Pancreas (tissue), 10 donors: ENCODE measurements around the gene C18orf54. TPM values are rescaled to one million over a fixed set of nuclear protein-coding genes. Genes with fewer than 3 reads are reported as not detected.

Experiments
- ATAC-seq, 4 donors: fragments of 200-7000 bp; cut with Tn5 transposase; one replicate each; pipeline versions ENCODE4 v1.8.0 to v1.9.1; 2020; ENCODE audit warnings: mild to moderate bottlenecking in 4 of 4, moderate library complexity in 4 of 4
- DNase-seq, 6 donors: peaks; one replicate each; pipeline ENCODE4 v3.0.0-alpha.2; 2020
- FAIRE-seq: peaks from 2 replicates; lab custom pipeline; 2012; peaks lifted over from hg19 to GRCh38; lab: Jason Lieb, UNC
- H3K27ac ChIP-seq, 4 donors: fragments of 200-600 bp; sonication (generic); 1 replicate in 3 of 4; 2 replicates in 1 of 4; pipeline versions ENCODE4 v1.5.0 to v1.8.0; 2020
- H3K27me3 ChIP-seq, 4 donors: fragments of 200-600 bp; one replicate each; pipeline ENCODE4 v1.8.0; 2021
- H3K36me3 ChIP-seq, 3 donors: fragments of 200-600 bp; sonication (generic) in 1 of 3; one replicate each; pipeline versions ENCODE4 v1.5.0 to v1.8.0; 2020 to 2021
- H3K4me1 ChIP-seq, 3 donors: fragments of 200-600 bp; one replicate each; pipeline ENCODE4 v1.8.0; 2021
- H3K4me3 ChIP-seq, 4 donors: fragments of 200-600 bp; sonication (generic) in 2 of 4; one replicate each; pipeline versions ENCODE4 v1.5.0 to v1.8.0; 2020 to 2021
- H3K9me3 ChIP-seq, 4 donors: fragments of 200-600 bp; one replicate each; pipeline ENCODE4 v1.8.0; 2021
- WGBS, 2 donors: extraction: QIAGEN DNeasy Blood & Tissue Kit; methylation state at CpG; one replicate each; pipeline ENCODE4 v1.1.7; 2013; 5-methylcytosine and 5-hydroxymethylcytosine counted together
- intact Hi-C, 3 donors: fragments of 100-400 bp; cut with DNase I; formaldehyde crosslinking; loops; one replicate each; pipeline versions ENCODE4 v1.11.1 to v1.14.2; 2022
- polyA plus RNA-seq, 2 donors: library from polyadenylated mRNA; stranded (reverse); fragments of 200-250 nt; gene quantifications; one replicate each; pipeline ENCODE4 v1.2.3, GENCODE V29; 2013
- total RNA-seq, 6 donors: library from RNA; stranded (reverse); fragmentation: NEBNext Ultra II Directional in 4 of 6; extraction: Animal tissue kit (Norgen Biotek cat#: 25700) in 4 of 6; gene quantifications; one replicate each; pipeline versions ENCODE4 v1.2.1 to v1.2.4, GENCODE V29; 2021 to 2023
- TF ChIP-seq, protein P1 (sequence below), 4 donors: fragments of 200-600 bp; sonication (generic) in 3 of 4; IDR thresholded peaks; one replicate each; pipeline versions ENCODE4 v1.5.0 to v1.8.0; 2021; ENCODE audit warnings: antibody characterized with exemption in 4 of 4
- donor health status: healthy with polysubstance abuse.
- donor health status: DM: no; HTN: no; CAD: no; lungs with moderate emphysema.
- donor health status: DM: no; HTN: no; CAD: no.
- donor health status: control.
- donor health status: control.
- donor health status: Bipolar disorder and iron deficiency.
- donor health status: DM: yes; HTN: yes; CAD: no.
- donor health status: DM: no; HTN: no; CAD: no.
- donor health status: DM: no; HTN: no; CAD: no.
- donor health status: DM: yes; HTN: yes; CAD: no.

C18orf54 gene
- total and polyA plus RNA-seq, 8 donors = 0.14 to 1.4 (median 0.27) TPM

DNA sequence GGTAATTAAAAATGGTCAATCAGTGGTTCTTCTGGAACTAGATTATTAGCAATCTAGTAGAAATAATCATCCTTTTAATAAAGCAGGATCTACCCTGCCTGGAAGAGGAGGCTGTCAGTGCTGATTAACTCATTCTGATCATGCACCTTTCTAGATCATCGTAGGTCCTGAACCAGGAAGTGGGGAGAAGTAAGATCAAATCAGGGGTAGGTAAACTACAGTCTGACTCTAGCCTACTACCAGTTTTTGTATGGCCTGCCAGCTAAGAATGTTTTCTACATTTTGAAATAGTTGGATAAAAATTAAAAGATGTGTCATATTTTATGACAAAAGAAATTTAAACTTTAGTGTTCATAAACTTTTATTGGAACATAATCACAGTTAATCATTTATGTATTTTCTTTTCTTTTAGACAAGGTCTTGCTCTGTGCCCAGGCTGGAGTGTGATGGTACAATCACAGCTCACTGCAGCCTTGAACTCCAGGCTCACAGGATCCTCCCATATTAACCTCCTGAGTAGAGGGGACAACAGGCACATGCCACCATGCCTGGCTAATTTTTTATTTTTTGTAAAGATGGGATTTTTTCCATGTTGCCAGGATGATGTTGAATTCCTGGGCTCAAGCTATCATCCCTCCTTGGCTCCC is 36.1 kb downstream of the C18orf54 start:
- intact Hi-C loops = no loop called here
- DNase-seq = no peak
- Histone ChIP-seq H3K36me3 (no peaks in the 10 kb centered on the region), H3K9me3 (no peaks in the 10 kb centered on the region), H3K27me3 (no peaks in the 10 kb centered on the region), H3K27ac (no peak overlapping the region), H3K4me1 (no peaks in the 10 kb centered on the region), H3K4me3 (no peak overlapping the region)
- 54 to 55% methylated on average over 1 of the region's 1 CpG for WGBS, 2 donors
- no peak for ATAC-seq
- FAIRE-seq = no peak
- TF ChIP-seq, protein P1, sequence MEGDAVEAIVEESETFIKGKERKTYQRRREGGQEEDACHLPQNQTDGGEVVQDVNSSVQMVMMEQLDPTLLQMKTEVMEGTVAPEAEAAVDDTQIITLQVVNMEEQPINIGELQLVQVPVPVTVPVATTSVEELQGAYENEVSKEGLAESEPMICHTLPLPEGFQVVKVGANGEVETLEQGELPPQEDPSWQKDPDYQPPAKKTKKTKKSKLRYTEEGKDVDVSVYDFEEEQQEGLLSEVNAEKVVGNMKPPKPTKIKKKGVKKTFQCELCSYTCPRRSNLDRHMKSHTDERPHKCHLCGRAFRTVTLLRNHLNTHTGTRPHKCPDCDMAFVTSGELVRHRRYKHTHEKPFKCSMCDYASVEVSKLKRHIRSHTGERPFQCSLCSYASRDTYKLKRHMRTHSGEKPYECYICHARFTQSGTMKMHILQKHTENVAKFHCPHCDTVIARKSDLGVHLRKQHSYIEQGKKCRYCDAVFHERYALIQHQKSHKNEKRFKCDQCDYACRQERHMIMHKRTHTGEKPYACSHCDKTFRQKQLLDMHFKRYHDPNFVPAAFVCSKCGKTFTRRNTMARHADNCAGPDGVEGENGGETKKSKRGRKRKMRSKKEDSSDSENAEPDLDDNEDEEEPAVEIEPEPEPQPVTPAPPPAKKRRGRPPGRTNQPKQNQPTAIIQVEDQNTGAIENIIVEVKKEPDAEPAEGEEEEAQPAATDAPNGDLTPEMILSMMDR (IDR thresholded peaks at IDR 0.05) = no peak

DNA sequence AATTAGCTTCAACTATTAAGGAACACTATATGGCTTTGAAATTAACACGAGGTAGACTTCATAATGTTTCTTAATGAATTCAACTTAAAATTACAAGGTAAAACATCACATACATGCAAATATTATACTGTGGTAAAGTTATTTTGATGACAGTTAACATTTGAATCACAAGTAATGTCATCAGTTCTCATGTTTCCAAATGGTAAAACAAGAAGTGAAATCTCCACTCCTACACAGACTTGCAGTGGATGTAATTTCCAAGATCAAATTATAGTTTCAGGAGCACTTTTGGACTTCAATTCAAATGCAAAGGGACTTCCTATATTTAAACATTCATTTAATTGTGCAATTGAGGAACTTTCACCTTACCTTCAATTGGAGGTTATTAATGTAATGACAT is 39.1 kb downstream of the C18orf54 start:
- 49 to 60% methylated on average over 1 of the region's 1 CpG for WGBS, 2 donors
- TF ChIP-seq, protein P1 (IDR thresholded peaks at IDR 0.05) = no peak
- FAIRE-seq (no peak), ATAC-seq (no peak), DNase-seq (no peak)
- Histone ChIP-seq H3K36me3 (no peaks in the 10 kb centered on the region), H3K4me1 (no peaks in the 10 kb centered on the region), H3K9me3 (no peaks in the 10 kb centered on the region), H3K27me3 (no peaks in the 10 kb centered on the region), H3K27ac (no peak overlapping the region), H3K4me3 (no peak overlapping the region)
- intact Hi-C loops = no loop called here

DNA sequence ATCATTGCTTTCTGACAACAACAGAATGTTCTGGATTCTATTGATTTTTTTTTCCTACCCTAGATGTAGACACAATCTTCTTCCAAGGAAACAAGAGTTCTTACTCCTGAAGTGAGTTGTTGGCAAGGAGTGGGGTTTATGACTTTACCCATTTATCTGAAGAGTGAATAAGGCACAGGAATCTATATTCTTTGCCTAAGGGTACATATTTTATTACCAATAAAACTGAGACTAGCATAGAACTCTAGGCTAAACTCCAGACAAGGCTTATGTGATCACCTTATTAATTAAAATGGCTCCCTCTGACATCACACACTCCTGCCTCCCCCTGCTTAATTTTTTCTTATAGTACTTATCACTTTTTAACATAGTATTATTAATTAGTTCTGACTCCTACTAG is 47.6 kb downstream of the C18orf54 start:
- ATAC-seq (no peak), DNase-seq (no peak), FAIRE-seq (no peak)
- Histone ChIP-seq H3K27ac (no peak overlapping the region), H3K4me1 (no peaks in the 10 kb centered on the region), H3K9me3 (no peaks in the 10 kb centered on the region), H3K4me3 (no peak overlapping the region), H3K36me3 (no peaks in the 10 kb centered on the region), H3K27me3 (no peaks in the 10 kb centered on the region)
- intact Hi-C loops = no loop called here
- TF ChIP-seq, protein P1 (IDR thresholded peaks at IDR 0.05) = no peak

DNA sequence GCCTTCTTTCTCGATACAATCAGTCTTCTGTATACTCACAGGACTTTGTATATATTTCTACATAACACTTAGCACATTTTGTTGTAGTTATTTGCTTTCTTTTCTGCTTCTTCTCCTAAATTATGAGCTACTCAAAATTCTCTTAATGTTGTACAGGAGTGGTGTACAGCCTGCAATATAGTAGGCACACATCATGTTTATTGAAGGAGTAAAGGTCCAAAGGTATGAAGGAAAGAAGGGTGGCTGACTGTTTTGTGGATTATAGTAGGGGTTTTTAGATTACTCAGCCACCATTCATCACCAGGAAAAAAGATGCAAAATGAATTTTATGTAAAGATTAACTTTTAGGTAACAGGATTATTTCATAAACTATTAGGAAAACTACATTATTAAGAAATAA is 54.1 kb downstream of the C18orf54 start:
- no peak for ATAC-seq
- H3K27ac ChIP-seq = no peak overlapping the region

DNA sequence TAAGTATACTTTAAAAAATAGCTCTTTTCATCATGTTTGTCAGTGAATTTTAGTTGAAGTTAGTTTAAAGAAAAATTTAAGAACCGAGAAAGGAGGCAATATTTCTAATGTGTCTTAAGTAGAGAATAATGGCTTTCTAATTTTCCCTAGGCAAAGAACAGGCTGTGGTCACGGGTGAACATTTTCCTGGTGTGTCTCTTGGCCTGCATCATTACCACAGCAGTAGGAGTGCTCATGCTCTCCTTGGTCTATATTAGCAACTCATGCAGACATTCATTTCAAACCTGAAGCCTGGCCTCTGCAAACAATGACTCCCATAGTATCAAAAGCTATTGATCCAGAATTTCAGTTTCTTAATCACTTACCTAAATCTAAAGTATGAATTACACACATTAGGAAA is 57.4 kb downstream of the C18orf54 start:
- Histone ChIP-seq H3K9me3 (no peaks in the 10 kb centered on the region), H3K36me3 (no peaks in the 10 kb centered on the region), H3K4me1 (no peaks in the 10 kb centered on the region), H3K27me3 (no peaks in the 10 kb centered on the region), H3K27ac (no peak overlapping the region), H3K4me3 (no peak overlapping the region)
- intact Hi-C loops = no loop called here
- ATAC-seq = no peak
- DNase-seq = no peak
- TF ChIP-seq, protein P1 (IDR thresholded peaks at IDR 0.05) = no peak
- no peak for FAIRE-seq
- 75 to 83% methylated on average over 2 of the region's 2 CpGs for WGBS, 2 donors

More for the DNA sequence above, 54.1 kb downstream of the C18orf54 start:
- 73 to 80% methylated on average over 1 of the region's 1 CpG for WGBS, 2 donors
- Histone ChIP-seq H3K9me3 (no peaks in the 10 kb centered on the region), H3K36me3 (no peaks in the 10 kb centered on the region), H3K27me3 (no peaks in the 10 kb centered on the region), H3K4me1 (no peaks in the 10 kb centered on the region), H3K4me3 (no peak overlapping the region)
- FAIRE-seq (no peak), DNase-seq (no peak)
- TF ChIP-seq, protein P1 (IDR thresholded peaks at IDR 0.05) = no peak
- intact Hi-C loops = no loop called here
